Hematopoietic multipotent progenitor cell treated with erythropoietin and hydrocortisone succinate and interleukin-3 and kit ligand, for 17 days (in vitro differentiated cells): ENCODE data around the gene FHL5.
"Not testable (repeated sequence)": the region's sequence is repeated elsewhere in the genome, so short reads cannot be mapped to it uniquely, and the experiment has no call there.

Experiments used
- DNase-seq: peaks from one replicate; pipeline ENCODE4 v3.0.0-alpha.2; 2015; ENCODE audit warnings: low spot score

Gene FHL5

DNA sequence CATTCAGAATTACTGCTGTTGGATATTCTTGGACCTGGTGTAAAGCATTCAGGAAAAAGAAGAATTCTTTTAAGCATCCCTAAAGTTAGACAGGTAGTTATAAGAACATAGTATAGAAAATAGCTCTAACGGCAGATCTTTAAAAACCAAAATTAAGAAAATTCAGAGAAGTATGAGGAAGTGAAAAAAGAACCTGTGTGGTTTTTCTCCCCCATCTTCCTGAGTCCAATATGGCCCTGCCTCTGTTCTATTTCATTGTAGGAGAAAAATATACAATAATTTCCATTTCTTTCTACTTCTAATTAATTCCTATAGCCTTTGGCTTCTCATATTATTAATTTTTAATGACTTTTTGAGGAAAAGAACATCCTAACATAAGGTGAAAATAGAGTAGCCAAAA lies 47.1 kb downstream of the FHL5 start:
- DNase-seq: no peak

GRCh38 chr6:96611342-96611991 lies 48.5 kb downstream of the FHL5 start:
- DNase-seq: no peak

- no peak for DNase-seq
Observed at GRCh38 chr6:96613291-96613999, 50.5 kb downstream of the FHL5 start.

GRCh38 chr6:96620851-96621250 lies 57.9 kb downstream of the FHL5 start:
- no peak for DNase-seq

- no peak for DNase-seq
Observed at GRCh38 chr6:96621983-96622382, 59.1 kb downstream of the FHL5 start.

DNA sequence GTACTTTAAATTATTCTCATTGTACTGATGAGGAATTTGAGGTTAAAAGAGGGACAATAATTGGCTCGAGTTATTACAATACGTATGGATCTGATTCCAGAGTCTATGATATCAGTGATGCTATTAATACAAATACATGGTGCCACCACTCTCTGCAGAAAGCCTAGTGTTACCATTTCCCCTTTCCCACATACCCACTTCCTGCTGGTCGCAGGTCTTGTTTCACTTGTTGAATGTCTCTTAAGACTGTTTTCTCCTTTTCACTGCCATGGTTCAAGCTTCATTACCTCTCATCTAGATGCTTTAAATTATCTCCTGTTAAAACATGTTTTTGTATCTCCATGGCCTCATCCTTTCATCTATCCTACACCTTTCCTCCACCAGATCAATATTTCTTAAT lies 62.0 kb downstream of the FHL5 start:
- DNase-seq: no peak

DNA sequence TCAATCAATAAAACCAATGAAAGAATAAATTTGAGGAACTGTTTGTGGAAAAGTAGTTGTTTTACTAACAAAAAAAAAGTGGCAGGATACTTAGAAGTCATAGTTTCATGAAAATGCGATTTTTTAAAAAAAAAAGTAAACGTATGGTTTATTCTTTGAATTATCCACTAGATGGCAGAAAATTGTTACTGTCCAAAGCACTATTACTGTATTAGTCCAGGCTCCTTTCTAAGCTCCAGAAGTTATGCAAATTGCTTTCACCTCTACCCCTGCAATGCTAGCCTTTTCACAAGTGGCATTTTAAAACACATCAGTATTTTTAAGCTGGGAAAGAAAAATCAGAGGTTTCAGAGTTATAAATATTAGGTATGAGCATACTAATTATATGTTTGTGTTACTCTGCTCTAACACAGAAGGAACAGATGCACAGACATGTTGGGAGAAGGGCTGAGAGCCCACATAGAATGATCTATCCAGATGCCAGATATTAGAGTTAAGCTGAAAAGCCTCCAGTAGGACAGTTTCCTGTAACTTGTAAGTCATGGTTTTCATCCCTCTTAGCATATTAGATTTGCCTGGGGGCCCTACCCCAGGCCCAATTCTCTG lies 63.9 kb downstream of the FHL5 start:
- no peak for DNase-seq

- no peak for DNase-seq
Observed at GRCh38 chr6:96631248-96631647, 68.3 kb downstream of the FHL5 start.

GRCh38 chr6:96637979-96638378 lies 75.1 kb downstream of the FHL5 start:
- not testable (repeated sequence) for DNase-seq

DNA sequence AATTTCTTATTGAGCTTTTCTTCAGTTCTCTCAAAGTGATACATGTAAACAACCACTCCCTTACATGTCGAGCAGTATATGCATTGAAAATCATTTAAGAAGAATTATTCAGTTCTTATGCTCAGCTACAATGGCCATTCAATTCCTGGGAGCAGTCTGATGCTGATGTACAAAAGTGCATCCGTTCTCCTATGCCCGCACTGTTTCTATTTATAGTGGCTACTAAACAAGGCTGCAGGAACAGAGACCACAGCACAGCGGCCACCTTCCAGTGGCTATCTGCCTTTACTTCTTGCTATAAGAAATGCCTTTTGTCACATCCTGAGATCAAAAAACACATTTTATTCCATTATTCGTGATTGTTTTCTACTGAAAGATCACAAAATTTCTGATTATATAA lies 82.2 kb downstream of the FHL5 start:
- DNase-seq: no peak

GRCh38 chr6:96649926-96650325 lies 87.0 kb downstream of the FHL5 start:
- DNase-seq: no peak

DNA sequence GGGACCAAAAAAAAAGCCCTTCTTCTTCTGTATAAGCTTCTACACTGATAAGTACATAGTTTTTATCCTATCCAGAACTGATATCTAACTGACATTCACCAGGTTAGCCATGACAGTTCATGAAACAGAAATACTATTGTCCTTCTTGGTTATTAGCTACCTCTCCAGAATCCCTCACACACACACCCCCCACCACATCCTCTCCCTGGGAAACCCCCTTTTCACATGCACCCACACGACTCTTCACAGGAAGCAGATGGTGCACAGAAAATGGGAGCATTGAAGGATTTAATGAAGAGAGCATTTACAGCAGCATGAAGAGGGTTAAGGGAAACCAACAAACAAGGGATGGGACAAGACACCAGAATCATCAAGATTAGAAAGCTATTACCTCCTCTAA lies 88.9 kb downstream of the FHL5 start:
- DNase-seq: no peak

GRCh38 chr6:96652552-96652951 lies 89.6 kb downstream of the FHL5 start:
- no peak for DNase-seq

GRCh38 chr6:96653181-96653580 lies 90.3 kb downstream of the FHL5 start:
- DNase-seq: no peak

DNA sequence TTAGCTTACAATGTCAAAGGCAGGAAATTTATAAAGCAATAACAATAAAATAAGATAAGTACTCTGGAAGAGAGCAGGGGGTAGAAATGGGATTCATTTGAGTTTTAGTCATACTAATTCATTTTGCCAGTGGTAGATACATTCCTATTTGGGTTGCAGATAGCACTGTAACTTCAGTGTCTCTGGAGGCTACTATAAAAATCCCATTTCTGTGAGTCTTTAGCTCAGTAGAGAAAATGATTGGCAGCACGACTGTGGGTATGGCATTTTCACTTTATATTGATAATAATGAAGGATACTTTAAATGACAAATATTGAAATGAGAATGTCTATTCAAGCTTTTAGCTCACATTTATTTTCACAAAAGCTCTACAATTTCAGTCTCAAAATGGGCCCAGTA lies 93.6 kb downstream of the FHL5 start:
- DNase-seq: no peak

GRCh38 chr6:96657344-96657743 lies 94.4 kb downstream of the FHL5 start:
- DNase-seq: no peak

- DNase-seq: no peak
Observed at GRCh38 chr6:96659084-96659845, 96.3 kb downstream of the FHL5 start.
